Panc1 (cell line): Measurements from ENCODE around the gene ETAA1. TPM values are rescaled to one million over a fixed set of nuclear protein-coding genes. Genes with fewer than 3 reads are reported as not detected.

Experiments
- ATAC-seq: fragments of 200-7000 bp; cut with Tn5 transposase; 2 replicates; pipeline ENCODE4 v1.9.1; 2020; ENCODE audit warnings: mild to moderate bottlenecking, moderate library complexity
- BruUV-seq: library from RNA; stranded (reverse); fragments of 400-500 nt; replicated peaks from 2 replicates; lab custom pipeline; 2021; lab: Mats Ljungman, UMichigan
- CTCF ChIA-PET: fragments of 300-600 bp; sonication (Branson Sonifier 250); formaldehyde crosslinking; loops from one replicate; lab custom pipeline; 2022; ENCODE audit warnings: antibody characterized with exemption; lab: Charles Lee
- POLR2A ChIA-PET: fragments of 300-600 bp; sonication (Branson Sonifier 250); formaldehyde crosslinking; loops from one replicate; lab custom pipeline; 2022; ENCODE audit warnings: antibody characterized with exemption; lab: Charles Lee
- DNase-seq: peaks from one replicate; pipeline ENCODE4 v3.0.0-alpha.2; 2010; ENCODE audit warnings: low read depth, low spot score
- H3K27ac ChIP-seq: 2 replicates; pipeline ENCODE4 v1.5.1; 2011; ENCODE audit warnings: mild to moderate bottlenecking, low read length, inconsistent platforms
- H3K27me3 ChIP-seq: fragments of 200-500 bp; sonication (Bioruptor generic); 2 replicates; pipeline ENCODE4 v1.6.0; 2014; ENCODE audit warnings: low read length, inconsistent platforms; ENCODE audit not compliant: control insufficient read depth, insufficient read depth
- H3K36me3 ChIP-seq: fragments of 200-500 bp; sonication (Bioruptor generic); 2 replicates; pipeline ENCODE4 v1.5.1; 2014; ENCODE audit warnings: inconsistent platforms, mild to moderate bottlenecking, low read length, moderate library complexity; ENCODE audit not compliant: control insufficient read depth, insufficient read depth
- H3K4me1 ChIP-seq: 2 replicates; pipeline ENCODE4 v1.5.1; 2011; ENCODE audit warnings: inconsistent platforms, mild to moderate bottlenecking, low read length, moderate library complexity; ENCODE audit not compliant: control insufficient read depth, insufficient read depth
- H3K4me3 ChIP-seq, 2 experiments: 2 replicates each; pipeline ENCODE4 v1.5.1; 2011 to 2012; ENCODE audit warnings: low read depth in 2 of 2, low read length in 2 of 2, mild to moderate bottlenecking in 2 of 2, inconsistent platforms in 1 of 2, moderate library complexity in 1 of 2
- H3K9me3 ChIP-seq: fragments of 200-500 bp; sonication (Bioruptor generic); 2 replicates; pipeline ENCODE4 v1.5.1; 2014; ENCODE audit warnings: low read depth, mild to moderate bottlenecking, inconsistent platforms, low read length, moderate library complexity; ENCODE audit not compliant: control insufficient read depth, insufficient read depth
- CTCF ChIP-seq: fragments of 450-650 bp; IDR thresholded peaks from 2 replicates; pipeline ENCODE4 v1.5.1; 2017; ENCODE audit warnings: mild to moderate bottlenecking
- POLR2AphosphoS5 ChIP-seq: IDR thresholded peaks from 2 replicates; pipeline ENCODE4 v1.6.1; 2012; ENCODE audit warnings: mild to moderate bottlenecking, low read depth, low read length, moderate library complexity
- REST ChIP-seq, 2 experiments: IDR thresholded peaks; 2 replicates each; pipeline ENCODE4 v1.6.1; 2011 to 2012; ENCODE audit warnings: low read depth in 2 of 2, control low read depth in 1 of 2, low read length in 1 of 2, mild to moderate bottlenecking in 1 of 2, moderate library complexity in 1 of 2; ENCODE audit not compliant: insufficient read depth in 1 of 2
- SIN3A ChIP-seq: IDR thresholded peaks from 2 replicates; pipeline ENCODE4 v1.6.1; 2012; ENCODE audit warnings: low read depth, mild to moderate bottlenecking, low read length, moderate library complexity, borderline replicate concordance; ENCODE audit not compliant: insufficient read depth
- TCF7L2 ChIP-seq: IDR thresholded peaks from 2 replicates; pipeline ENCODE4 v1.6.1; 2011; ENCODE audit warnings: mild to moderate bottlenecking, low read depth, low read length, inconsistent platforms
- in situ Hi-C: cut with HindIII; loops from 2 replicates; pipeline ENCODE4 v1.10.0; 2016; ENCODE audit warnings: low sequenced_read_pairs, low pct_unique_long_range_greater_than_20kb
- intact Hi-C: fragments of 100-400 bp; cut with micrococcal nuclease; formaldehyde crosslinking; loops from one replicate; pipeline ENCODE4 v1.10.0; 2022; ENCODE audit not compliant: unreplicated experiment
- total RNA-seq: library from RNA; stranded (reverse); gene quantifications from one replicate; pipeline ENCODE4 v1.2.1, GENCODE V29; 2021; ENCODE audit not compliant: unreplicated experiment

ETAA1 gene
- total RNA-seq, 1 experiment from 2014 or later: 11.8 TPM

- no peak for ATAC-seq
- ChIA-PET POLR2A (no interaction called here), CTCF (no interaction called here)
- TF ChIP-seq REST (IDR thresholded peaks at IDR 0.05; ENCODE audit: insufficient read depth in 1 of 2, low read depth in 2 of 2, low read length in 1 of 2): no peak
- no peak overlapping the region for H3K27ac ChIP-seq
- no peaks in the 10 kb centered on the region for H3K4me1 ChIP-seq
- no TSS peak for BruUV-seq
- no peak overlapping the region for H3K4me3 ChIP-seq
- in situ Hi-C loops (no loop called here), intact Hi-C loops (no loop called here)
- no peaks in the 10 kb centered on the region for H3K27me3 ChIP-seq
- no peaks in the 10 kb centered on the region for H3K36me3 ChIP-seq
- H3K9me3 ChIP-seq: no peaks in the 10 kb centered on the region
- no peak for DNase-seq
Observed at GRCh38 chr2:67378555-67378954, 18.6 kb upstream of the ETAA1 start.

- BruUV-seq: no TSS peak
- no peaks in the 10 kb centered on the region for H3K27me3 ChIP-seq
- DNase-seq: no peak
- in situ Hi-C loops: no loop called here
- ATAC-seq: no peak
- H3K4me3 ChIP-seq: no peak overlapping the region
- no peaks in the 10 kb centered on the region for H3K36me3 ChIP-seq
- H3K27ac ChIP-seq: no peak overlapping the region
- intact Hi-C loops: no loop called here
- no peak for TF ChIP-seq SIN3A
- no peak for TF ChIP-seq POLR2AphosphoS5
- no peak for TF ChIP-seq TCF7L2
- no peak for TF ChIP-seq CTCF
- TF ChIP-seq REST (IDR thresholded peaks at IDR 0.05; ENCODE audit: insufficient read depth in 1 of 2, low read depth in 2 of 2, low read length in 1 of 2): no peak
- ChIA-PET CTCF (no interaction called here), POLR2A (no interaction called here)
- H3K9me3 ChIP-seq: no peaks in the 10 kb centered on the region
- H3K4me1 ChIP-seq: no peaks in the 10 kb centered on the region
Observed at GRCh38 chr2:67379048-67379447, 18.1 kb upstream of the ETAA1 start.
